ENCODE data around the gene RABGAP1L.

DNA sequence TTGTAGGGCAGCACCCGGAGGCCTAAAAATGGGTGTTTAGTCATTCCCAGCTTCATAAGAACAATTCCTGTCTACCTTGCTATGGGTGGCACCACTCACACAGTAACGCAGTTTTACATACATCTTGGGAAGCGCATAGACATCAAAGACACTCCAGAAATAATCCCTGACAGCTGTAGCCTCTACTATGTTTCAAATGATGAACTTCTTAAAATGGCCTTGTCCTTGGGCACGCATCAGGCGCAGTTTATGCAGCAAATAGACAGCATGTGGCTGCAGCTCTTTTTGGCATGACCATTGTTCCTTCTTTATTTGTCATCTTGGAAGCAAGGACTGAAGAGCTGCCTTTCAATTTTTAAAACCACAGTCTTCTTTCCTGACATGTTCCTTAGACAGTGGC, 762.8 kb downstream of the RABGAP1L start:
- TF ChIP-seq, protein P1, sequence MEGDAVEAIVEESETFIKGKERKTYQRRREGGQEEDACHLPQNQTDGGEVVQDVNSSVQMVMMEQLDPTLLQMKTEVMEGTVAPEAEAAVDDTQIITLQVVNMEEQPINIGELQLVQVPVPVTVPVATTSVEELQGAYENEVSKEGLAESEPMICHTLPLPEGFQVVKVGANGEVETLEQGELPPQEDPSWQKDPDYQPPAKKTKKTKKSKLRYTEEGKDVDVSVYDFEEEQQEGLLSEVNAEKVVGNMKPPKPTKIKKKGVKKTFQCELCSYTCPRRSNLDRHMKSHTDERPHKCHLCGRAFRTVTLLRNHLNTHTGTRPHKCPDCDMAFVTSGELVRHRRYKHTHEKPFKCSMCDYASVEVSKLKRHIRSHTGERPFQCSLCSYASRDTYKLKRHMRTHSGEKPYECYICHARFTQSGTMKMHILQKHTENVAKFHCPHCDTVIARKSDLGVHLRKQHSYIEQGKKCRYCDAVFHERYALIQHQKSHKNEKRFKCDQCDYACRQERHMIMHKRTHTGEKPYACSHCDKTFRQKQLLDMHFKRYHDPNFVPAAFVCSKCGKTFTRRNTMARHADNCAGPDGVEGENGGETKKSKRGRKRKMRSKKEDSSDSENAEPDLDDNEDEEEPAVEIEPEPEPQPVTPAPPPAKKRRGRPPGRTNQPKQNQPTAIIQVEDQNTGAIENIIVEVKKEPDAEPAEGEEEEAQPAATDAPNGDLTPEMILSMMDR (IDR thresholded peaks at IDR 0.05), result no peak
- TF ChIP-seq POLR2A (IDR thresholded peaks at IDR 0.05), result no peak

All from lower leg skin (tissue), 3 donors.